HG03139 (cell line): ENCODE measurements around the gene ST13.
"Not testable (repeated sequence)": the region's sequence is repeated elsewhere in the genome, so short reads cannot be mapped to it uniquely, and the experiment has no call there.

Source experiments
- ATAC-seq: cut with Tn5 transposase; IDR thresholded peaks from one replicate; pipeline ENCODE4 v1.9.1; 2021; ENCODE audit not compliant: unreplicated experiment

The ST13 gene

DNA sequence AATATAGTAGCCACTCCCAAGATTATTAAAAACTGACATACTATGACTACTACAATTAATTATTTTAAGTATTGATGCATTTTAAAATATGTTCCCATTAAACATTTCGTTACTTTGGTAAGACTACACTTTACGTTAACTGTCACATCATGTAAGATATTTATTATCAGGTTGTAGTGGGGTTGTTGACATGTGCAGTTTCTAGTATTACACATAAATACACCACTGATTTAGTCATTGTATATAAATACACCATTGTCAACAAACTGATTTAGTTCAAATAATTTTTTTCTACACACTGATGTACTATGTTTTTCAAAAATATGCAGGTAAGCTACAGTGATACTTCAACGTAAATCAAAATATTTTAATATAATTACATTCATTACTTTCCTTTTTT lies 11.5 kb downstream of the ST13 start:
- ATAC-seq: no peak

DNA sequence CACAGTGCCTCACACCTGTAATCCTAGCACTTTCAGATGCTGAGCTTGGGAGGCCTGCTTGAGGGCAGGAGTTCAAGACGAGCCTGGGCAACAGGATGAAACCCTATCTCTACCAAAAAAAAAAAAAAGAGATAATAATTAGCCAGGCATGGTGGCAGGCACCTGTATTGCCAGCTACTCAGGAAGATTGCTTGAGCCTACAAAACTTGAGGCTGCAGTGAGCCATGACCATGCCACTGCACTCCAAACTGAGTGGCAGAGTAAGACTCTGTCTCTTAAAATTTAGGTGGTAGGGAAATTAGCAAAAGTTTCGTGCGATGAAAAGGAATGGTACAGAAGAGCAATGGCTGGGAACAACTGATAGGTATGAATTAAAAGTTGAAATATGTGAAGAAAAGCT lies 18.0 kb downstream of the ST13 start:
- ATAC-seq: no peak

DNA sequence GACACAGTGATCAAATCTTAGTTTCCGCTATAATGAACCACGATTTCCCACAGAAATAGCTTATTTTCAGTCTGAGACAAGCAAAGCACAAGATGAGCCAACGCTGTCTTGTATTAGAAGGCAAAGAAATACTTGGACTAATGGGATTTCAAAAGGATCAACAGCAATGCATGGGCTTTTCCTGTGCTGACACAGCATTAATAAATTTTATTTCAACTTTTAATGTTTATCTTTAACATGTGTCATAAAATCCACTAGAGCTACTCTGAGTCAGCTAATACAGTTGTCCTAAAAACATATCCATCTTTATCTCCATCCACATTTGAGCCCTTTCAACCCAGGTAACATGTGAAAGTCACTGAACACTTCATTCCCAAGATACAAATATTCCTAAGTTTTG lies 21.8 kb downstream of the ST13 start:
- ATAC-seq: no peak

- ATAC-seq: no peak
Observed at GRCh38 chr22:40829131-40829530, 27.3 kb downstream of the ST13 start.

GRCh38 chr22:40826984-40827741 lies 29.3 kb downstream of the ST13 start:
- no peak for ATAC-seq

DNA sequence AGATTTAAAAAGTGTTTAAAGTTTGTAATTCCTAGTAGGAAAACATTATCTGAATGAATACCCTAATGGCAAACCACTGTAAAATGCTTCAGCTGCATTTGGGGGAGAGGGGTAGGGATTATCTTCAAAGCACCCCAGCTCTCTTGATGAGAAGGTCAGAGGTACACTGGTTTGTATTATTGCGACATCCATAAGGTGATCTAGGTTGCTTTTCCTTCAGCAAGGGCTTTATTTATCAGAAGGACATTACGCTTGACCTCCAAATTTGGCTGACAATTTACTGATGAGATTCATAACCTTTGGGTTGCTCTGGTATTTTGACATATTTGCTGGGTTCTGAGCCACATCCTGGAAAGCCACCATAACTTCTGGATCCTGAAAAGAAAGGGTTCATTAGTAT lies 30.1 kb downstream of the ST13 start:
- not testable (repeated sequence) for ATAC-seq

DNA sequence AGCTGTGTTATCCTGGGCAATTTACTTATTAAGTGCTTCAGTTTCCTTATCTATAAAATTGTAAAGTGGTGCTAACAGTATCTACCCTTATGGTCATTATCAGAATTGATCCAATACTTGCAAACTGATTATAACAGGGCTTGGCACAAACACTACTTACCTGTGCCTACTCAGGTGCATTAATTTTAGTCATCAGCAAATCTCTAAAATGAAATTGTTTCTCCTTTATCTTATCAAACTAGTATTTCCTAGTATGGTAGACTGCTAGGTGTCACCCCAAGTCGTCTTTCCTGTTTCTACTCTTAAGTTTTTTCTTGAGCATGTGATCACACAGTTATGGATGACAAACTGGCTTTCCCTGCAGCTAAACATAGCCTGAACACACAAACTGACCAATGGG lies 33.0 kb downstream of the ST13 start:
- no peak for ATAC-seq

DNA sequence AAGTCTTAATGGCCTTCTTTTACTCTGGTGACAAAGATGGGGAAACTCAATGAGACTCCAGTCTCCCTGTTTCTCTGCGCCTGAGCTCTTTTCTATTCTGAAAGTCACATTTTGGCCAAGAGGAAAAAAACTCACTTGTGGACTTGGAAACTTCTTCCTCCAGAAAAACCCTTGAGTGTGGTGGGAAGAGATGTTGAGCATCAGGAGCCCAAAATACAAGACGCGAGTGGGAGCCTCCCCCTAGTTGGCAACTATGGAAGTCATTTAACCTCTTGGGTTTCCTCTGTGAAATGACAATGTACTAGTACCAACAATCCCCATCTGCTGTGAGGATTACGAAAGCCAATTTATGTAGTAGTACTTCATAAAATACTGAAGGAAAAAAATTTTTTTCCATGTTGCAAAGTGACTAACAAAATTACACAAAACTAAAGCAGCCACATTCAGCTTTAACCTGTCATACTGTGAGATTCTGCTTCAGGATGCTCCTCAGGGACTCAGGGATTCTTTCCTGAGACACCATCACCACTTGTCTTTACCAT lies 36.8 kb downstream of the ST13 start:
- ATAC-seq: no peak

DNA sequence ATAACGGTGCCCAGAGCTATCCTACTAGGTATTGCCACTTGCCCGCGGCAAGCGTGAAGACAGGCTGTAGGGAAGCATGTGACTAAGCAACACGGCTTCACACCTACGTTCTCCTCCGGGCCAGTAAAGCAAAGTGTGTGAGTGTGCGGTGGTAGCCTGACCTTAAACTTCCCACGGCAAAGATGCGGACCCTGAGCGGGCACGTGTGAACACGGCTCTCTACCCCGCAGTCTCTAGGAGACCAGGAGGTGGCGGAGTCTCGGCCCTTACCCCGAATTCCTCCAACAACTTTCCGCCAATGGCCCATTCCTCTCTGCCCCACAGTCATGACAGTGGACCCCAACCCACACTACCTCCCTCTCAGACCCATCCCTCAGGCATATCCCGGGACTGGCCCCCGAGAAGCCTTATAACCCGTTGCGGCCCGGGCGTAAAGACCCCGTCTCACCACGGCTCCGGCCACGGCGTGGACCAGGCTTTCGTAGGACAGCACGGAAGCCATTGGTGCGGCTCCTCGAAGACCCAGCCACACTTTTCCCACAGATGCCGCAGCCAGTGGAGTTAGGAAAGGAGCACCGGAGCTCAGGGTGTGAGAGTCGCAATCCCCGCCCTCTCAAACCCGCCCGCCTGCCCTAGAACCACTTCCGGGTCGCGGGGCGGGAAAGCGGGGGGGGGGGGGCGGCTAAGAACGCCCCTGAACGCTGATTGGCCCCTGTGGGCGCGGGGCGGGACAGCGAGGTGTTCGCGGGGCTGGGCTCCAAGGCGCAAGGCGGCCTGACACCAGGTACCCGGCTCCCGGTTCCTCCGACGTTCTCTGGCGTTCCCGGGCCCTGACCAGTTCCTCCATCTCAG lies 37.5 kb downstream of the ST13 start, which contains the start of gene SLC25A17:
Gene SLC25A17, minus strand, starts transcription at position 600 of the 852 bp plus-strand sequence. Its CDS starts 98 bp downstream, at position 502.
- peak; percentile 66 for ATAC-seq

- no peak for ATAC-seq
Observed at GRCh38 chr22:40818192-40818746, 38.2 kb downstream of the ST13 start.

DNA sequence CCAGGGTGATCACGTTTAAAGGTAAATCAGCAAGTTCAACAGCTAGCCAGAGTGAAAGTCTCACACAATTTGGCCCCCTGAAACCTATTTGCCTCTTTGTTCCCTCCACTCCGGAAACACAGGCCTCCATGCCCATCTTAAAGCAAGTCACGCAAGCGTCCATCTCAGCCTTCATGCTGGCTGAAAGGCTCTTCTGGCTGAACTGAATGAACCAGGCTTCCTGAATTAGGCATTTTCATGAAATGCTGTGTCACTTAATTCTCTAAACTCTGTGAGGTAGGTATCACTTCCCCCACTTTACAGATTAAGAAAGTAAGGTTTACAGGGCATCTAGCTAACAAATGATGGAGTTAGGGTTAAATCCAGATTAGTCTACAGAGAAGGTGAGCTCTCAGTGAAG lies 38.7 kb downstream of the ST13 start:
- ATAC-seq: no peak

DNA sequence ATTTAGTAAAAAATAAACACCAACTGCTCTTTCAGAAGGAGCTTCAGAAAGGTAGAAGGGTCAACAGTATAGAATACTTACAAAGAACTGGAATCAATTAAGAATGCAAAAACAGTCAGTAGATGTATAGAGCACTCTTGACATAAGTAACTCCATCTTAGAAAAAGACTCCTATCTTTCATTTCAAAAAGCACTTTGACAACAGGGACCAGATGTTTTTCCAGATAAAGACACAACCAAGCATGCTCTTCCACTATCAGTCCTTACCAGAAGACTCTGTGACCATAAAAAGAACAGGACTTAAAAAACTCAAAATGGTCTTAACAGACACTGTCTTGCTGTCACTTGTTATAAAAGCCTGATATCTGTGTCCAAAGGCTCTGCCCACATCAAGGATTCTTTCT lies 42.5 kb downstream of the ST13 start:
- no peak for ATAC-seq

GRCh38 chr22:40808018-40808841 lies 48.2 kb downstream of the ST13 start:
- no peak for ATAC-seq

- ATAC-seq: no peak
Observed at GRCh38 chr22:40806711-40807110, 49.7 kb downstream of the ST13 start.

DNA sequence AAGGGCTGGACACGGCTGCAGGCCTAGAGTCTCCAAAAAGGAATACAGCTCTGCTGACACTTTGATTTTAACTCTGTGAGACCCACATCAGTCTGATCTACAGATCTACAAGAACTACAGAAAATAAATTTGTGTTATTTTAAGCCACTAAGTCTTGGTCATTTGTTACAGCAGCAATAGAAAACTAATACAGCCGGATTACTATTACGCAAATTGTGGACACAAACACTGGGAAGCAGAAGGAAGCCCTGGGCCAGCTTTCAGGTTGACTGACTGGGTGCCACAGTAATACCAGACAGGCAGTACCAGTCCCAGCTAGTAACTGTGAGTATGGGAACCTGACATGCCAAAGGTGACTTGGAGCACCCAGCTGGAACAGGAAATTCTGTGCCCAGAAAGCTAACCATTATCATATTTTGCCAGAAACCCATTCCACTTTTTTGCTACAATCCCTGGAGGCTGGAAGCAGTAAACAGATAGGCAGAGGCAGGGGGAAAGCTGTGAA lies 50.7 kb downstream of the ST13 start:
- ATAC-seq: no peak

DNA sequence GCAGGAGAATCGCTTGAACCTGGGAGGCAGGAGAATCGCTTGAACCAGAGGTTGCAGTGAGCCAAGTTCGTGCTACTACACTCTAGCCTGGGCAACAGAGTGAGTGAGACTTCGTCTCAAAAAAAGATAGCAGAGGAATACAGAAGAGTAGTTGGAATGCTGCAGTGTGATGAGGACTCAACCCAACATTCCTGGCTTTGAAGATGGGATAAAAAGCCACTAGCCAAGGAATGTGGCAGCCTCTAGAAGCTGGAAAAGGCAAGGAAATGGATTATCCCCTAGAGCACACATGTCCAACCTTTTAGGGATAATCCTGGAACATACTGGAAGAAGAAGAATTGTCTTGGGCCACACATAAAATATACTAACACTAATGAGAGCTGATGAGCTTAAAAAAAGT lies 51.2 kb downstream of the ST13 start:
- ATAC-seq: no peak

DNA sequence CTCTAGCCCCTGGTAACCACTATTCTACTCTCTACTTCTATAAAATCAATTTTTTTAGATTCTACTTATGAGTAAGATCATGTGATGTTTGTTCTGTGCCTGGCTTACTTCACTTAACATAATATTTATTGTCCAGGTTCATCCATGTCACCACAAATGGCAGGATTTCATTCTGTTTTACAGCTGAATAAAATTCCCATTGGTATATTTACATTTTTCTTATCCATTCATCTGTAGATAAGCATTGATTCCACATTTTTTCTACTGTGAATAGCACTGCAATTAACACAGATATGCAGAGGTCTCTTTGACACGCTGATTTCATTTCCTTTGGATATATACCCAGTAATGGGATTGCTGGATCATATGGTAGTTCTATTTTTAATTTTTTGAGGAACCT lies 53.1 kb downstream of the ST13 start:
- ATAC-seq: no peak

- ATAC-seq: no peak
Observed at GRCh38 chr22:40799008-40799407, 57.4 kb downstream of the ST13 start.

DNA sequence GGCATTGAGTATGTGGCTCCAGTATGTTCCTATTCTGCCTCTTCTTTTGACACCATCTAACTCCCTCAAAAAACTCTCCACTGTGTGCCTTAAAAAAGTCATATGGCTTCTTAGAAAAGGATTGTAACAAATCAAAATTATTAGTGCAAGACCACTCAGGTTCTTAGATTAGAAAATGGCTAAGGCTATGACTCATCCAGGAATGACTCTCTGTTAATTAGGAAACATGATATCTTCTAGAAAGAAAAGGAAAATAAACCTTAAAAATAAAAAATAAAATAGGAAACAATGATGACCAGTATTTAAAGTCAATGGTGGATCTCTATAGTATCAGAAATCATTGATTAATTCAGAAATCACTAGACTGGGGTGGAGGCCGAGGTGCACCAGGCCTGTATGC lies 59.0 kb downstream of the ST13 start:
- ATAC-seq: no peak

- ATAC-seq: no peak
Observed at GRCh38 chr22:40792451-40792850, 64.0 kb downstream of the ST13 start.

DNA sequence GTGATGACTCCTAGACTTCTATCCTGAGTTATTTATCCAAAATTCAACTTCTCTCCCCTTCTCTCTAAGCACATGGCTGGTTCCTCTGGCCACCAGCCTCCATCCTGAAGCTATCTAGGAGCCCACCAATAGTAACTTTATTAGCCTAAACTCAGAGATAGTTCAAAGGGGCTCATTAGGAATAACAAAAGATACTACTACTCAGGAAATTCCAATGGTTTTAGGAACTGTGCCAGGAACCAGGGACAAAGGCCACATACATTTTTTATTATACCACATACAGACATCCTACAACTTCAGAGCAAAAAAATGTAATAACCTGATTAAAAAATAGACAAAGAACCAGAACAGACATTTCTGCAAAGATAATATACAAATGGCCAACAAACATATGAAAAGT lies 65.2 kb downstream of the ST13 start:
- no peak for ATAC-seq
